ENCODE results near the gene ZNF599. TPM values are rescaled to one million over a fixed set of nuclear protein-coding genes. Genes with fewer than 3 reads are reported as not detected.

The ZNF599 gene
- total RNA-seq, 4 donors from 2014 or later, result 4.1 to 5.8 (median 5.7) TPM

GRCh38 chr19:34774857-34775256, 1.8 kb upstream of the ZNF599 start:
- TF ChIP-seq, protein P1, sequence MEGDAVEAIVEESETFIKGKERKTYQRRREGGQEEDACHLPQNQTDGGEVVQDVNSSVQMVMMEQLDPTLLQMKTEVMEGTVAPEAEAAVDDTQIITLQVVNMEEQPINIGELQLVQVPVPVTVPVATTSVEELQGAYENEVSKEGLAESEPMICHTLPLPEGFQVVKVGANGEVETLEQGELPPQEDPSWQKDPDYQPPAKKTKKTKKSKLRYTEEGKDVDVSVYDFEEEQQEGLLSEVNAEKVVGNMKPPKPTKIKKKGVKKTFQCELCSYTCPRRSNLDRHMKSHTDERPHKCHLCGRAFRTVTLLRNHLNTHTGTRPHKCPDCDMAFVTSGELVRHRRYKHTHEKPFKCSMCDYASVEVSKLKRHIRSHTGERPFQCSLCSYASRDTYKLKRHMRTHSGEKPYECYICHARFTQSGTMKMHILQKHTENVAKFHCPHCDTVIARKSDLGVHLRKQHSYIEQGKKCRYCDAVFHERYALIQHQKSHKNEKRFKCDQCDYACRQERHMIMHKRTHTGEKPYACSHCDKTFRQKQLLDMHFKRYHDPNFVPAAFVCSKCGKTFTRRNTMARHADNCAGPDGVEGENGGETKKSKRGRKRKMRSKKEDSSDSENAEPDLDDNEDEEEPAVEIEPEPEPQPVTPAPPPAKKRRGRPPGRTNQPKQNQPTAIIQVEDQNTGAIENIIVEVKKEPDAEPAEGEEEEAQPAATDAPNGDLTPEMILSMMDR (IDR thresholded peaks at IDR 0.05; ENCODE audit: low read depth), result no peak

DNA sequence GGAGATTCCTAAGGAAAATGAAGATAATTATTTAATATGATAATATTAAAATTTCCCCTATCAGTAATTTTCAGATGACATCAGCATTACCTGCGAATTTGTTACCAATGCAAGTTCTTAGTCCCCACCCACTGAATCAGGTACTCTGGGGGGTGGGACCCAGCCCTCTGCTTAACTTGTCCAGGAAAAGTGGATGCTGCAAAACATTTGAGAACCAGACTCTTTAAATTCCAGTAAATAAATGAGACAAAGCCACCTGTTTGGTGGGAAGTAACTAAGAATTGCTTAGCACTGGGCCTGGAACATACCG, 495 bp upstream of the ZNF599 start:
- TF ChIP-seq, protein P1 (IDR thresholded peaks at IDR 0.05; ENCODE audit: low read depth), result no peak

- TF ChIP-seq, protein P1 (IDR thresholded peaks at IDR 0.05; ENCODE audit: low read depth), result no peak
These were observed 5.1 kb downstream of the ZNF599 start for GRCh38 chr19:34767951-34768350.

- TF ChIP-seq, protein P1 (IDR thresholded peaks at IDR 0.05; ENCODE audit: low read depth), result no peak
These were observed 6.6 kb downstream of the ZNF599 start for GRCh38 chr19:34766386-34766785.

DNA sequence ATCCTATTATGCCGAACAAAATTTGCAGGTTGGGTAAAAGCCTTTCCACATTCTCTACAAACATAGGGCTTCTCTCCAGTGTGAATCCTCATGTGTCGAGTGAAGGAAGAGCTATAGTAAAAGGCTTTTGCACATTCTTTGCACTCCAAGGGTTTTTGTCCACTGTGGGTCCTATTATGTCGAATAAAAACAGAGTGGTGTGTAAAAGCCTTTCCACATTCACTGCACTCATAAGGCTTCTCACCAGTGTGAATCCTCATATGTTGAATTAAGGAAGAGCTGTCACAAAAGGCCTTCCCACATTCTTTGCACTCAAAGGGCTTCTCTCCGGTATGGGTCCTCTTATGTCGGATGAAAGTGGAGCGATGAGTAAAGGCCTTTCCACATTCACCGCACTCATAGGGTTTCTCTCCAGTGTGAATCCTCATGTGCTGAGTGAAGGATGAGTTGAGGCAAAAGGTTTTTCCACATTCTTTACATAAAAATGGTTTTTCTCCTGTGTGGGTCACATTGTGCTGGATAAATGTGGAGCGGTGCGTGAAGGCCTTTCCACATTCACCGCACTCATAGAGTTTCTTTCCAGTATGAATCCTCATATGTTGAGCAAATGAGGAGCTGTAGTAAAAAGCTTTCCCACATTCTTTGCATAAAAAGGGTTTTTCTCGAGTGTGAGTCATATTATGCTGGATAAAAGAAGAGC, 13.6 kb downstream of the ZNF599 start:
- TF ChIP-seq, protein P1 (IDR thresholded peaks at IDR 0.05; ENCODE audit: low read depth), result no peak

DNA sequence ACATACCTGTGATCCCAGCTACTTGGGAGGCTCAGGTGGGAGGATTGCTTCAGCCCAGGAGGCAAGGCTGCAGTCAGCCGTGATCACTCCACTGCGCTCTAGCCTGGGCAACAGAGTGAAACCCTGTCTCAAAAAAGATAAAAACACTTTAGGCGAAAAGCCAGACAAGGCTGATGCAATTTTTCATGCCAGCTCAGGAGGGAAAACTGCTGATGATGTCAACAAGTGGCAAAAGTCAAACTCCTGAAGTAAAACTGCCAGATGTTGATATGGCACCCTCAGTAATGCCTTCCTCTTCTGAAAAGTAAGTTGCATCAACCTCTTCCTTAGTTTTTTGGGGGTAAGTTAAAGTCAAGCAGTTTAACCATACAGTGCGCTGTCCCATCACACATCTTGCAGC, 15.6 kb downstream of the ZNF599 start:
- TF ChIP-seq, protein P1 (IDR thresholded peaks at IDR 0.05; ENCODE audit: low read depth), result no peak

- TF ChIP-seq, protein P1 (IDR thresholded peaks at IDR 0.05; ENCODE audit: low read depth), result no peak
These were observed 27.9 kb downstream of the ZNF599 start for GRCh38 chr19:34744896-34745690.
